HepG2 (cell line): ENCODE data around the gene CDC42EP1. TPM values are rescaled to one million over a fixed set of nuclear protein-coding genes. Genes with fewer than 3 reads are reported as not detected.

Source experiments
- CENPX ChIP-seq: sonication (generic); formaldehyde crosslinking; IDR thresholded peaks from 2 replicates; pipeline ENCODE4 v1.9.0; 2021; ENCODE audit warnings: mild to moderate bottlenecking, missing genetic modification reagents, moderate library complexity
- HDAC1 ChIP-seq: sonication (generic); formaldehyde crosslinking; IDR thresholded peaks from 2 replicates; pipeline ENCODE4 v1.5.1; 2020; ENCODE audit warnings: mild to moderate bottlenecking, missing genetic modification reagents
- HOXA3 ChIP-seq: sonication (generic); formaldehyde crosslinking; IDR thresholded peaks from 2 replicates; pipeline ENCODE4 v1.5.0; 2020; ENCODE audit warnings: missing genetic modification reagents
- PHF21A ChIP-seq: sonication (generic); formaldehyde crosslinking; IDR thresholded peaks from 2 replicates; pipeline ENCODE4 v1.5.0; 2020; ENCODE audit warnings: mild to moderate bottlenecking, missing genetic modification reagents
- POLR2A ChIP-seq, 2 experiments: IDR thresholded peaks; 2 replicates each; pipeline ENCODE4 v1.6.1; 2011; ENCODE audit warnings: low read depth in 2 of 2, low read length in 2 of 2, mild to moderate bottlenecking in 1 of 2, moderate library complexity in 1 of 2; ENCODE audit not compliant: insufficient read depth in 1 of 2
- SALL1 ChIP-seq: sonication (generic); formaldehyde crosslinking; IDR thresholded peaks from 2 replicates; pipeline ENCODE4 v1.8.0; 2022; ENCODE audit warnings: mild to moderate bottlenecking, missing genetic modification reagents
- ZBTB42 ChIP-seq: sonication (generic); formaldehyde crosslinking; IDR thresholded peaks from 2 replicates; pipeline ENCODE4 v1.5.0; 2020; ENCODE audit warnings: mild to moderate bottlenecking, missing genetic modification reagents
- ZBTB7B ChIP-seq: sonication (generic); formaldehyde crosslinking; IDR thresholded peaks from 2 replicates; pipeline ENCODE4 v1.4.0; 2020; ENCODE audit warnings: missing genetic modification reagents
- ZNF891 ChIP-seq: sonication (generic); formaldehyde crosslinking; IDR thresholded peaks from 2 replicates; pipeline ENCODE4 v1.5.0; 2020; ENCODE audit warnings: mild to moderate bottlenecking, missing genetic modification reagents
- polyA plus RNA-seq, 8 experiments: library from polyadenylated mRNA; depleted of rRNA in 3 of 8; stranded (reverse) in 7 of 8; unstranded in 1 of 8; fragments of >200 nt; fragmentation: Illumina TruSeq in 4 of 8; extraction: Trizol in 4 of 8; gene quantifications; 2 replicates each; pipeline versions ENCODE4 v1.2.1 to v1.2.3, GENCODE V29; 2011 to 2016; ENCODE audit warnings: low read depth in 4 of 8, missing spikeins in 1 of 8, mixed read lengths in 1 of 8; ENCODE audit not compliant: insufficient read depth in 1 of 8
- total RNA-seq, 5 experiments: library from RNA; depleted of rRNA; stranded (reverse); fragments of >200 nt; fragmentation: Illumina TruSeq; extraction: Trizol; gene quantifications; 2 replicates each; pipeline ENCODE4 v1.2.3, GENCODE V29; 2016; ENCODE audit warnings: low read depth in 1 of 5
- TF ChIP-seq, protein P1 (sequence below): sonication (generic); formaldehyde crosslinking; IDR thresholded peaks from 2 replicates; pipeline ENCODE4 v1.8.1; 2023; ENCODE audit warnings: mild to moderate bottlenecking, missing genetic modification reagents, borderline replicate concordance
- TF ChIP-seq, protein P2 (sequence below): sonication (generic); formaldehyde crosslinking; IDR thresholded peaks from 2 replicates; pipeline ENCODE4 v1.4.0; 2020; ENCODE audit warnings: missing genetic modification reagents
- TF ChIP-seq, protein P3 (sequence below): IDR thresholded peaks from 2 replicates; pipeline ENCODE4 v1.6.1; 2018; ENCODE audit warnings: missing genetic modification reagents
- TF ChIP-seq, protein P4 (sequence below): sonication (generic); formaldehyde crosslinking; IDR thresholded peaks from 2 replicates; pipeline ENCODE4 v1.8.0; 2023; ENCODE audit warnings: mild to moderate bottlenecking, missing genetic modification reagents
- TF ChIP-seq, protein P5 (sequence below): sonication (generic); formaldehyde crosslinking; IDR thresholded peaks from 2 replicates; pipeline ENCODE4 v1.5.1; 2020; ENCODE audit warnings: mild to moderate bottlenecking, missing genetic modification reagents, borderline replicate concordance
- TF ChIP-seq, protein P6 (sequence below): IDR thresholded peaks from 2 replicates; pipeline ENCODE4 v1.6.1; 2012; ENCODE audit warnings: inconsistent platforms

The CDC42EP1 gene
- total and polyA plus RNA-seq, 2 of the 13 experiments (the other 11 are each of a cell fraction or from before 2014, with no cell fraction given) = 17.1 to 29.5 TPM

DNA sequence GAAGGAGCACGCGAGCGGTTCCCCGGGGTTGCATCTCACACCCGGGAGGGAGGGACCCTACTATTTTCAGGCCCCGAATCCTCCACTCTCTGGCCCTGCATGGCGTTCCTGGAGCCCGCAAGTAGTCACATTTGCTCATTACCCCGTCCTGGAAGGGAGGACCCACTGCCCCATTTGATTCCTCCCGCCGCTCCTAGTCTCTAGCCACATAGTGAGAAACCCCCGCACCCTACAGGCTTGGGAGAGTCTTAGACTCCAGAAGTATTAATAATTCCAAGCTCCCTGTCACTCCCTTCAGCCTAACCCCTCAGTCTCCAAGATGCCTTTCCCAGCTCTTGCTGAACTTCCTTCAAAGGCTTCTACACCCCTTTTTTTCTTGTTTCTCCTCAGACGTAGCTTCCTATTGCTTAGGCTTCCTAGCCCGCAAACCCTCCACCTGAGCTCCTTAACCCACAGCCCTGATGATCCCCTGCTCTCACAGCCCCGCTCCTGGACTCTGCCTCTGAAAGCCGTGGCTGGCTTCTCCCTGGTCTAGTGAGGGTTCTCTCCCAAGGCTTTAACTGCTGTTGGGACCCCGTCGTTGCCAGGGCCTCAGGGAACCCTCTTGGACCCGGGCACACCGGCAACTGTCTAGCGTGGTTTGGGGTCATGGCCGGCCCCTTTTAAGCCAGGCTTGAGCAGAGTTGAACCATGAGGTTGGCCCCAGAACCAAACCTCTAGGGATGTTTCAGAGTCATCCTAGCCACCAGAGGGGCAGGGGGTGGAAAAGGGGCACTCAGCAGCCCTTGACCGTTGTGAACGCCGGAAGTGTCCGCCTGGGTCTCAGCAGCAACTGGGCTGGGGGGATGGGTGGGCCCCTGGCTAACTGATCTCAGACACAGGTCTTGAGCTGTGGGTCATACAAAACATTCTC, 49.2 kb downstream of the CDC42EP1 start (continued):
- TF ChIP-seq, protein P1, sequence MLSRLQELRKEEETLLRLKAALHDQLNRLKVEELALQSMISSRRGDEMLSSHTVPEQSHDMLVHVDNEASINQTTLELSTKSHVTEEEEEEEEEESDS (CRISPR knock-in tag) = no peak
- TF ChIP-seq ZNF891 (CRISPR knock-in tag) (no peak), ZBTB7B (CRISPR knock-in tag) (peak; percentile 53; the same call in 1 of the 2 replicates), HOXA3 (CRISPR knock-in tag) (peak; percentile 17; the same call in 1 of the 2 replicates), CENPX (CRISPR knock-in tag) (0 out of 2 replicates have a peak, but pooled peaks have one; percentile 22), ZBTB42 (CRISPR knock-in tag) (0 out of 2 replicates have a peak, but pooled peaks have one; percentile 0), HDAC1 (CRISPR knock-in tag) (0 out of 2 replicates have a peak, but pooled peaks have one; percentile 36), PHF21A (CRISPR knock-in tag) (peak; percentile 50; the same call in 1 of the 2 replicates), SALL1 (CRISPR knock-in tag) (peak; percentile 63), POLR2A (IDR thresholded peaks at IDR 0.05; ENCODE audit: insufficient read depth in 1 of 2, low read depth in 2 of 2, low read length in 2 of 2) (peak in 1 of 2 experiments; percentile 39; a peak in 1 of 4 replicates)
- TF ChIP-seq, protein P2, sequence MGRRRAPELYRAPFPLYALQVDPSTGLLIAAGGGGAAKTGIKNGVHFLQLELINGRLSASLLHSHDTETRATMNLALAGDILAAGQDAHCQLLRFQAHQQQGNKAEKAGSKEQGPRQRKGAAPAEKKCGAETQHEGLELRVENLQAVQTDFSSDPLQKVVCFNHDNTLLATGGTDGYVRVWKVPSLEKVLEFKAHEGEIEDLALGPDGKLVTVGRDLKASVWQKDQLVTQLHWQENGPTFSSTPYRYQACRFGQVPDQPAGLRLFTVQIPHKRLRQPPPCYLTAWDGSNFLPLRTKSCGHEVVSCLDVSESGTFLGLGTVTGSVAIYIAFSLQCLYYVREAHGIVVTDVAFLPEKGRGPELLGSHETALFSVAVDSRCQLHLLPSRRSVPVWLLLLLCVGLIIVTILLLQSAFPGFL = no peak
- TF ChIP-seq, protein P3, sequence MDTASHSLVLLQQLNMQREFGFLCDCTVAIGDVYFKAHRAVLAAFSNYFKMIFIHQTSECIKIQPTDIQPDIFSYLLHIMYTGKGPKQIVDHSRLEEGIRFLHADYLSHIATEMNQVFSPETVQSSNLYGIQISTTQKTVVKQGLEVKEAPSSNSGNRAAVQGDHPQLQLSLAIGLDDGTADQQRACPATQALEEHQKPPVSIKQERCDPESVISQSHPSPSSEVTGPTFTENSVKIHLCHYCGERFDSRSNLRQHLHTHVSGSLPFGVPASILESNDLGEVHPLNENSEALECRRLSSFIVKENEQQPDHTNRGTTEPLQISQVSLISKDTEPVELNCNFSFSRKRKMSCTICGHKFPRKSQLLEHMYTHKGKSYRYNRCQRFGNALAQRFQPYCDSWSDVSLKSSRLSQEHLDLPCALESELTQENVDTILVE (CRISPR knock-in tag) = no peak
- TF ChIP-seq, protein P4, sequence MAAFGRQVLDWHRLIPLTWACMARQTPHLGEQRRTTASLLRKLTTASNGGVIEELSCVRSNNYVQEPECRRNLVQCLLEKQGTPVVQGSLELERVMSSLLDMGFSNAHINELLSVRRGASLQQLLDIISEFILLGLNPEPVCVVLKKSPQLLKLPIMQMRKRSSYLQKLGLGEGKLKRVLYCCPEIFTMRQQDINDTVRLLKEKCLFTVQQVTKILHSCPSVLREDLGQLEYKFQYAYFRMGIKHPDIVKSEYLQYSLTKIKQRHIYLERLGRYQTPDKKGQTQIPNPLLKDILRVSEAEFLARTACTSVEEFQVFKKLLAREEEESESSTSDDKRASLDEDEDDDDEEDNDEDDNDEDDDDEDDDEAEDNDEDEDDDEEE = 0 out of 2 replicates have a peak, but pooled peaks have one; percentile 55
- TF ChIP-seq, protein P5, sequence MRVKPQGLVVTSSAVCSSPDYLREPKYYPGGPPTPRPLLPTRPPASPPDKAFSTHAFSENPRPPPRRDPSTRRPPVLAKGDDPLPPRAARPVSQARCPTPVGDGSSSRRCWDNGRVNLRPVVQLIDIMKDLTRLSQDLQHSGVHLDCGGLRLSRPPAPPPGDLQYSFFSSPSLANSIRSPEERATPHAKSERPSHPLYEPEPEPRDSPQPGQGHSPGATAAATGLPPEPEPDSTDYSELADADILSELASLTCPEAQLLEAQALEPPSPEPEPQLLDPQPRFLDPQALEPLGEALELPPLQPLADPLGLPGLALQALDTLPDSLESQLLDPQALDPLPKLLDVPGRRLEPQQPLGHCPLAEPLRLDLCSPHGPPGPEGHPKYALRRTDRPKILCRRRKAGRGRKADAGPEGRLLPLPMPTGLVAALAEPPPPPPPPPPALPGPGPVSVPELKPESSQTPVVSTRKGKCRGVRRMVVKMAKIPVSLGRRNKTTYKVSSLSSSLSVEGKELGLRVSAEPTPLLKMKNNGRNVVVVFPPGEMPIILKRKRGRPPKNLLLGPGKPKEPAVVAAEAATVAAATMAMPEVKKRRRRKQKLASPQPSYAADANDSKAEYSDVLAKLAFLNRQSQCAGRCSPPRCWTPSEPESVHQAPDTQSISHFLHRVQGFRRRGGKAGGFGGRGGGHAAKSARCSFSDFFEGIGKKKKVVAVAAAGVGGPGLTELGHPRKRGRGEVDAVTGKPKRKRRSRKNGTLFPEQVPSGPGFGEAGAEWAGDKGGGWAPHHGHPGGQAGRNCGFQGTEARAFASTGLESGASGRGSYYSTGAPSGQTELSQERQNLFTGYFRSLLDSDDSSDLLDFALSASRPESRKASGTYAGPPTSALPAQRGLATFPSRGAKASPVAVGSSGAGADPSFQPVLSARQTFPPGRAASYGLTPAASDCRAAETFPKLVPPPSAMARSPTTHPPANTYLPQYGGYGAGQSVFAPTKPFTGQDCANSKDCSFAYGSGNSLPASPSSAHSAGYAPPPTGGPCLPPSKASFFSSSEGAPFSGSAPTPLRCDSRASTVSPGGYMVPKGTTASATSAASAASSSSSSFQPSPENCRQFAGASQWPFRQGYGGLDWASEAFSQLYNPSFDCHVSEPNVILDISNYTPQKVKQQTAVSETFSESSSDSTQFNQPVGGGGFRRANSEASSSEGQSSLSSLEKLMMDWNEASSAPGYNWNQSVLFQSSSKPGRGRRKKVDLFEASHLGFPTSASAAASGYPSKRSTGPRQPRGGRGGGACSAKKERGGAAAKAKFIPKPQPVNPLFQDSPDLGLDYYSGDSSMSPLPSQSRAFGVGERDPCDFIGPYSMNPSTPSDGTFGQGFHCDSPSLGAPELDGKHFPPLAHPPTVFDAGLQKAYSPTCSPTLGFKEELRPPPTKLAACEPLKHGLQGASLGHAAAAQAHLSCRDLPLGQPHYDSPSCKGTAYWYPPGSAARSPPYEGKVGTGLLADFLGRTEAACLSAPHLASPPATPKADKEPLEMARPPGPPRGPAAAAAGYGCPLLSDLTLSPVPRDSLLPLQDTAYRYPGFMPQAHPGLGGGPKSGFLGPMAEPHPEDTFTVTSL = peak; percentile 21; the same call in 1 of the 2 replicates
- TF ChIP-seq, protein P6, sequence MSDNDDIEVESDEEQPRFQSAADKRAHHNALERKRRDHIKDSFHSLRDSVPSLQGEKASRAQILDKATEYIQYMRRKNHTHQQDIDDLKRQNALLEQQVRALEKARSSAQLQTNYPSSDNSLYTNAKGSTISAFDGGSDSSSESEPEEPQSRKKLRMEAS = 0 out of 2 replicates have a peak, but pooled peaks have one; percentile 24
